ENCODE results near the gene LYAR.

DNA sequence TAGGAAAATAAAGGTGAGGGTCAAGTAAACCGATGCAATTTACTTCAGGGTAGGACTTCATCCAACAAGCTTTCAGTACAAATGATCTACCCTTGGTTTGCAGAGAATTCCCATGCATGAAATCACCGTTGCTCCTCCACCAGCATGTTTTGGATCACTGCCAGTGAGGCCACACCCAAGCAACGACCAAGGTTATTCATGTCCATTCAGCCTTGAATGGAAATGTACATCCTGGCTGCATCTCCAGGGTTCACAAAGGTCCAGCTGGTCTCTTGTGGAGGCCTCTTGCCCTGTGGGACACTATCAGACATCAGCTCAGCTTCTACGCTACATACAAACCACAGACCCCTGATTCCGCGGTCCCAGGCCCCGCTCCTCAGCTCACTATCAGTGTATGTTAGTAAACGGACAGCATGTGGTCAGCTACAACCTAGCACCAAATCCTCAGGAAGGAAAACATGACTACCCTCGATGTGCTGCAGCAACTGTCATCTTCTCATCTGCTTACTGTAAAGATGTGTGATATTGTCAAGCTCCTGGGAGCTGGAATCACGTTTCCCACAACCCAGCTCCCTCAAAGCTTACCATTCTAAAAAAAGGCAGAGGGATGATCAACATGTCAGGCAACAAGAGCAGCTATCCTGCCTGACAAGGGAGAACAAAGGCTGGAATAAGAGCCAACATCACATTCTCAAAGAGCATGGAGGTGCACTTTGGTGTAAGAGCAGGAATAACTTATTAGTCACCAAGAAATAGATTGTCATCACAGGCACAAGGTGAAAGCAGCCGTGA lies 4.9 kb downstream of the LYAR start:
- TF ChIP-seq, protein P1, sequence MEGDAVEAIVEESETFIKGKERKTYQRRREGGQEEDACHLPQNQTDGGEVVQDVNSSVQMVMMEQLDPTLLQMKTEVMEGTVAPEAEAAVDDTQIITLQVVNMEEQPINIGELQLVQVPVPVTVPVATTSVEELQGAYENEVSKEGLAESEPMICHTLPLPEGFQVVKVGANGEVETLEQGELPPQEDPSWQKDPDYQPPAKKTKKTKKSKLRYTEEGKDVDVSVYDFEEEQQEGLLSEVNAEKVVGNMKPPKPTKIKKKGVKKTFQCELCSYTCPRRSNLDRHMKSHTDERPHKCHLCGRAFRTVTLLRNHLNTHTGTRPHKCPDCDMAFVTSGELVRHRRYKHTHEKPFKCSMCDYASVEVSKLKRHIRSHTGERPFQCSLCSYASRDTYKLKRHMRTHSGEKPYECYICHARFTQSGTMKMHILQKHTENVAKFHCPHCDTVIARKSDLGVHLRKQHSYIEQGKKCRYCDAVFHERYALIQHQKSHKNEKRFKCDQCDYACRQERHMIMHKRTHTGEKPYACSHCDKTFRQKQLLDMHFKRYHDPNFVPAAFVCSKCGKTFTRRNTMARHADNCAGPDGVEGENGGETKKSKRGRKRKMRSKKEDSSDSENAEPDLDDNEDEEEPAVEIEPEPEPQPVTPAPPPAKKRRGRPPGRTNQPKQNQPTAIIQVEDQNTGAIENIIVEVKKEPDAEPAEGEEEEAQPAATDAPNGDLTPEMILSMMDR (conservative IDR thresholded peaks at IDR 0.05; ENCODE audit: low read depth, low read length), result no peak
- no peak for TF ChIP-seq EZH2 (IDR thresholded peaks at IDR 0.05; ENCODE audit: borderline replicate concordance, low read depth, low read length, poor library complexity, severe bottlenecking)

Measured in A673 (cell line).